ENCODE results near the gene ACTN1.
A peak's percentile ranks its signal among the peaks of the same experiment; 100 is the strongest.

DNA sequence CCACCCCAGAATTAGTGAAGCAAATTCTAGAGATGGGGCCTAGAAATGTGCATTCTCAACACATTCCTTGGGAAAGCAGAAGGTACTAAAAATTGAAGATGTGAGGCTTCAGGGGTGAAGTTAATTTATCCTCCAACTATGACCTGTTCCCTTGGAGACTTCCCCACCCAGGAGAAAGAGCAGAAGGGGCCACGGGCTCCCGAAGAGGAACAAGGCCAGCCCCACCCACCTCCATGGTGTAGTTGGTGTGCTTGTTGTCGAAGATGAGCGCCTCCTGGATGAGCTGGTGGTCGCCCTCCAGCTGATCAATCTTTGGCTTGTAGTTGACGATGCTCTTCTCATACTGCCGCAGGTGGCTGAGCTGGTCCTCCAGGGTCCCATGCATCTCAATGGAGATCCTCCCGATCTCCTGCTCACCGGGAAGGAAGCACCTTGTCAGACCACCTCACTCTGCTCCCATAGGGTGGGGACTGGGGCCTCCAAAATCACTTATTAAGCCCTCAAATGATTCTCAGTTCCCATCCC lies 98.5 kb downstream of the ACTN1 start:
- no peak for TF ChIP-seq CHD2 (IDR thresholded peaks at IDR 0.05; ENCODE audit: low read length, partially characterized antibody)
- TF ChIP-seq CTCF (IDR thresholded peaks at IDR 0.05) = no peak
- no peak for TF ChIP-seq TAF1 (IDR thresholded peaks at IDR 0.05; ENCODE audit: borderline replicate concordance, low read depth, low read length)
- 0 out of 2 replicates have a peak, but pooled peaks have one; percentile 0 for TF ChIP-seq POLR2AphosphoS5 (IDR thresholded peaks at IDR 0.05; ENCODE audit: low read depth, low read length)
- TF ChIP-seq, protein P1, sequence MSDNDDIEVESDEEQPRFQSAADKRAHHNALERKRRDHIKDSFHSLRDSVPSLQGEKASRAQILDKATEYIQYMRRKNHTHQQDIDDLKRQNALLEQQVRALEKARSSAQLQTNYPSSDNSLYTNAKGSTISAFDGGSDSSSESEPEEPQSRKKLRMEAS (IDR thresholded peaks at IDR 0.05; ENCODE audit: low read depth) = no peak
- TF ChIP-seq, protein P2, sequence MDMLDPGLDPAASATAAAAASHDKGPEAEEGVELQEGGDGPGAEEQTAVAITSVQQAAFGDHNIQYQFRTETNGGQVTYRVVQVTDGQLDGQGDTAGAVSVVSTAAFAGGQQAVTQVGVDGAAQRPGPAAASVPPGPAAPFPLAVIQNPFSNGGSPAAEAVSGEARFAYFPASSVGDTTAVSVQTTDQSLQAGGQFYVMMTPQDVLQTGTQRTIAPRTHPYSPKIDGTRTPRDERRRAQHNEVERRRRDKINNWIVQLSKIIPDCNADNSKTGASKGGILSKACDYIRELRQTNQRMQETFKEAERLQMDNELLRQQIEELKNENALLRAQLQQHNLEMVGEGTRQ (IDR thresholded peaks at IDR 0.05; ENCODE audit: borderline replicate concordance, low read depth, low read length) = no peak
- TF ChIP-seq TCF12 (IDR thresholded peaks at IDR 0.05) = no peak
